ENCODE measurements around the gene FAM193A. TPM values are rescaled to one million over a fixed set of nuclear protein-coding genes. Genes with fewer than 3 reads are reported as not detected.

The FAM193A gene
- total RNA-seq, 4 donors from 2014 or later: 17.1 to 51.2 (median 28.1) TPM

- DNase-seq: no peak
- intact Hi-C loops (cut with DNase I; ENCODE audit: low total_unique reads): no loop called here
- Histone ChIP-seq H3K36me3 (no peaks in the 10 kb centered on the region), H3K4me3 (no peak overlapping the region), H3K4me1 (peaks cover 8 to 16% of the 10 kb centered on the region in 2 donors), H3K9me3 (no peaks in the 10 kb centered on the region), H3K27ac (peak overlapping the region in 1 of 2 donors; percentile 43), H3K27me3 (no peaks in the 10 kb centered on the region)
- TF ChIP-seq CTCF (IDR thresholded peaks at IDR 0.05) (no peak), POLR2A (IDR thresholded peaks at IDR 0.05) (no peak)
Observed at GRCh38 chr4:2596611-2597010, 60.2 kb downstream of the FAM193A start.

DNA sequence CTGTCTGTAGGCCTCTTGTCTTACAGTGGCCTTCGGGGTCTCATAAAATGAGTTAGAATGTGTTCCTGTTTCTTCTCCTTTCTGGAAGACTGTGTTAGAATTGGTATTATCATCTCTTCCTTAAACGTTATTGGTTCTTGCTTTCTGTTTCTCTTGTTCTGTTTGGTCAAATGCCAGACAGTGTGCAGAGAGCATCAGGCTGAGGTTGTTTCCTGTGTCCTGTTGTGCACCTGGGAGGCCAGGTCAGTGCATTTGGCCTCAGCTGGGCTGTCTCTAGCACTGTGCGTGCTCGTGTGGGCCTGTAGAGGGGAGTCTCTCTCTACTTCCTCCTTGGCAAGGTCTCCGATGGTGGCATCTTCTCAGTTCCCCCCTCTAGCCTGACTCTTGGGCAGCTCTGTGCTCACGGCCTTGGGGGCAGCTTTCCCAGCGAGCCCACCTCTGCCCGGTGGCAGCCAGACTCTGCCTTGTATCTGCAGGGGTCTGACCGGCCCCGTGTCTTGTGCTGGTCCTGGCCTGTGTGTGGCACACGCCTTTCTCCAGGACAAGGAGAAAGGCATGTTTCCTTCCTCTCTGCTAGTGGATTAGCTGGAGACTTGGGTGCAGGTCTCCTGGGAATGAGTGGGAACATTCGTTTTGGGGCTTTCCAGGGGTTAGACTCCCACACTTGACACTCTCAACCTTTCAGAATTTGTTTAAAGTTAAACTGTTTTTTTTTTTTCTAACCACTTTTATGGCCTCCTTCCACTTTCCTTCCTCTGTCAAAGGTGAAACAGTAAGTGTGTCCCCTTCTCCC lies 62.3 kb downstream of the FAM193A start:
- no peak for TF ChIP-seq CTCF (IDR thresholded peaks at IDR 0.05)
- no peak for TF ChIP-seq POLR2A (IDR thresholded peaks at IDR 0.05)
- intact Hi-C loops (cut with DNase I; ENCODE audit: low total_unique reads): no loop called here
- Histone ChIP-seq H3K36me3 (no peaks in the 10 kb centered on the region), H3K4me3 (no peak overlapping the region), H3K27ac (peak overlapping the region; percentile 1 to 5), H3K4me1 (peaks cover 0 to 16% of the 10 kb centered on the region in 2 donors), H3K9me3 (no peaks in the 10 kb centered on the region), H3K27me3 (no peaks in the 10 kb centered on the region)
- DNase-seq: peak in 1 of 2 donors; percentile 15

DNA sequence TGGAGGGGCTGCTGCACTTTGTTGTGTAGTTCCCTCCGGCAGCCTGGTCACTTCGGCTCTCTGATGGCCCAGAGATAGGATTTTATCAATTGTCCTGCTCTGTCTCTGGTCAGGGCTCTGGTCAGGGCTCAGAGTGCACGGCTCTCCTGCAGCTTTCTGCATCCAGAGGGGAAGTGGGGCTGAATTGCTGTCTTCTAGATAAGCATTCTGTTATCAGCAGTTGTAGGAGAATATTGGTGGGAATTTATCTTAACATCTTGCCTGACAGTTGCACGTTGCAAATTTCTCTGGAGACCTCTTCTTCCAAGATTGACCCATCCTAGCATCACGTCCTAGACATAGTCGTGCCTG lies 62.8 kb downstream of the FAM193A start:
- intact Hi-C loops (cut with DNase I; ENCODE audit: low total_unique reads): no loop called here
- H3K9me3 ChIP-seq: no peaks in the 10 kb centered on the region
- peaks cover 0 to 16% of the 10 kb centered on the region in 2 donors for H3K4me1 ChIP-seq
- peak overlapping the region in 1 of 2 donors; percentile 5 for H3K27ac ChIP-seq
- TF ChIP-seq CTCF (IDR thresholded peaks at IDR 0.05) (no peak), POLR2A (IDR thresholded peaks at IDR 0.05) (no peak)
- no peak overlapping the region for H3K4me3 ChIP-seq
- H3K27me3 ChIP-seq: no peaks in the 10 kb centered on the region
- DNase-seq: peak in 1 of 2 donors; percentile 3
- H3K36me3 ChIP-seq: no peaks in the 10 kb centered on the region

GRCh38 chr4:2600878-2601277 lies 64.4 kb downstream of the FAM193A start:
- Histone ChIP-seq H3K4me3 (no peak overlapping the region), H3K4me1 (peaks cover 0 to 16% of the 10 kb centered on the region in 2 donors), H3K9me3 (no peaks in the 10 kb centered on the region), H3K36me3 (no peaks in the 10 kb centered on the region), H3K27ac (no peak overlapping the region), H3K27me3 (no peaks in the 10 kb centered on the region)
- intact Hi-C loops (cut with DNase I; ENCODE audit: low total_unique reads): no loop called here
- no peak for TF ChIP-seq POLR2A (IDR thresholded peaks at IDR 0.05)
- no peak for TF ChIP-seq CTCF (IDR thresholded peaks at IDR 0.05)
- peak in 1 of 2 donors; percentile 3 for DNase-seq

- H3K27me3 ChIP-seq: no peaks in the 10 kb centered on the region
- H3K9me3 ChIP-seq: no peaks in the 10 kb centered on the region
- intact Hi-C loops (cut with DNase I; ENCODE audit: low total_unique reads): no loop called here
- H3K4me1 ChIP-seq: peaks cover 0 to 12% of the 10 kb centered on the region in 2 donors
- H3K4me3 ChIP-seq: no peak overlapping the region
- no peaks in the 10 kb centered on the region for H3K36me3 ChIP-seq
- no peak overlapping the region for H3K27ac ChIP-seq
- DNase-seq: no peak
- no peak for TF ChIP-seq POLR2A (IDR thresholded peaks at IDR 0.05)
- TF ChIP-seq CTCF (IDR thresholded peaks at IDR 0.05): no peak
Observed at GRCh38 chr4:2604614-2605013, 68.2 kb downstream of the FAM193A start.
